HCT116 (cell line): ENCODE results near the gene BABAM2. TPM values are rescaled to one million over a fixed set of nuclear protein-coding genes. Genes with fewer than 3 reads are reported as not detected.

Experiments used
- ATAC-seq: fragments of 200-7000 bp; cut with Tn5 transposase; 2 replicates; pipeline ENCODE4 v1.9.1; 2020; ENCODE audit warnings: mild to moderate bottlenecking, moderate library complexity
- BruUV-seq: library from RNA; stranded (reverse); fragments of 400-500 nt; replicated peaks from 2 replicates; lab custom pipeline; 2021; lab: Mats Ljungman, UMichigan
- CTCF ChIA-PET: fragments of 300-600 bp; sonication (Branson Sonifier 250); formaldehyde crosslinking; loops from one replicate; lab custom pipeline; 2021; ENCODE audit warnings: antibody characterized with exemption; lab: Charles Lee
- POLR2A ChIA-PET: fragments of 300-600, 350-600 bp; sonication (Branson Sonifier 250); formaldehyde crosslinking; loops from one replicate; lab custom pipeline; 2021; ENCODE audit warnings: antibody characterized with exemption; lab: Charles Lee
- RAD21 ChIA-PET, 2 experiments: fragments of 300-600 bp; sonication (Branson Sonifier 250); formaldehyde crosslinking; loops; one replicate each; lab custom pipeline; 2023; ENCODE audit warnings: low total read pairs in 2 of 2; ENCODE audit not compliant: uncharacterized antibody in 2 of 2, unreplicated experiment in 2 of 2, low non-redundant PET in 1 of 2; lab: Charles Lee
- DNase-seq: peaks from one replicate; pipeline ENCODE4 v3.0.0-alpha.2; 2010; ENCODE audit warnings: low read depth, low spot score
- H2AFZ ChIP-seq: fragments of 200-600 bp; shearing (Covaris generic), sonication (generic); 2 replicates; pipeline ENCODE4 v1.6.1; 2017; ENCODE audit warnings: low read depth, mixed run types, mixed read lengths, antibody characterized with exemption, low read length; ENCODE audit not compliant: poor library complexity, severe bottlenecking
- H3K27ac ChIP-seq: 2 replicates; pipeline ENCODE4 v1.5.1; 2012; ENCODE audit warnings: low read depth, low read length
- H3K27me3 ChIP-seq: fragments of 200-600 bp; sonication (generic); 2 replicates; pipeline ENCODE4 v1.6.1; 2016; ENCODE audit warnings: mixed run types, low read length, mixed read lengths; ENCODE audit not compliant: insufficient read depth
- H3K36me3 ChIP-seq, 2 experiments: fragments of 200-500 bp in 1 of 2; fragments of 200-600 bp in 1 of 2; sonication (Bioruptor generic) in 1 of 2; sonication (generic) in 1 of 2; 2 replicates each; pipeline versions ENCODE4 v1.5.1 to v1.6.1; 2014 to 2016; ENCODE audit warnings: low read length in 2 of 2, inconsistent platforms in 1 of 2, mixed read lengths in 1 of 2, mixed run types in 1 of 2; ENCODE audit not compliant: insufficient read depth in 2 of 2, control insufficient read depth in 1 of 2
- H3K4me1 ChIP-seq, 2 experiments: fragments of 200-600 bp in 1 of 2; sonication (generic) in 1 of 2; 2 replicates each; pipeline versions ENCODE4 v1.5.1 to v1.6.1; 2012 to 2017; ENCODE audit warnings: low read length in 2 of 2, inconsistent platforms in 1 of 2, mild to moderate bottlenecking in 1 of 2, mixed read lengths in 1 of 2, mixed run types in 1 of 2, moderate library complexity in 1 of 2; ENCODE audit not compliant: insufficient read depth in 2 of 2, control insufficient read depth in 1 of 2
- H3K4me2 ChIP-seq: fragments of 200-600 bp; sonication (generic); 2 replicates; pipeline ENCODE4 v1.6.1; 2017; ENCODE audit warnings: mixed run types, low read length, mixed read lengths
- H3K4me3 ChIP-seq, 2 experiments: fragments of 200-600 bp in 1 of 2; sonication (generic) in 1 of 2; replicated peaks in 1 of 2; 2 replicates each; pipeline ENCODE4 v1.5.1; 2011 to 2016; ENCODE audit warnings: low read length in 2 of 2, control low read depth in 1 of 2, low read depth in 1 of 2, mild to moderate bottlenecking in 1 of 2, mixed read lengths in 1 of 2, mixed run types in 1 of 2
- H3K79me2 ChIP-seq: fragments of 200-600 bp; sonication (generic); 2 replicates; pipeline ENCODE4 v1.6.1; 2017; ENCODE audit warnings: mild to moderate bottlenecking, mixed run types, low read length, moderate library complexity, mixed read lengths; ENCODE audit not compliant: insufficient read depth
- H3K9ac ChIP-seq: fragments of 200-600 bp; sonication (generic); 2 replicates; pipeline ENCODE4 v1.6.1; 2016; ENCODE audit warnings: low read length, mixed read lengths
- H3K9me2 ChIP-seq: fragments of 200-600 bp; sonication (generic), shearing (Covaris generic); 2 replicates; pipeline ENCODE4 v1.6.1; 2017; ENCODE audit warnings: mixed run types, mild to moderate bottlenecking, moderate library complexity; ENCODE audit not compliant: insufficient read depth
- H3K9me3 ChIP-seq, 2 experiments: fragments of 200-500 bp in 1 of 2; fragments of 200-600 bp in 1 of 2; sonication (Bioruptor generic) in 1 of 2; sonication (generic) in 1 of 2; 2 replicates each; pipeline ENCODE4 v1.6.1; 2014 to 2017; ENCODE audit warnings: low read length in 2 of 2, mixed read lengths in 2 of 2, inconsistent platforms in 1 of 2, low read depth in 1 of 2, mild to moderate bottlenecking in 1 of 2, mixed run types in 1 of 2, moderate library complexity in 1 of 2; ENCODE audit not compliant: control insufficient read depth in 1 of 2, insufficient read depth in 1 of 2
- H4K20me1 ChIP-seq: fragments of 200-600 bp; sonication (generic), shearing (Covaris generic); 2 replicates; pipeline ENCODE4 v1.6.1; 2017; ENCODE audit warnings: mixed run types, mild to moderate bottlenecking, moderate library complexity; ENCODE audit not compliant: insufficient read depth
- CBX3 ChIP-seq: IDR thresholded peaks from 2 replicates; pipeline ENCODE4 v1.6.1; 2012; ENCODE audit warnings: low read depth
- ELF1 ChIP-seq: IDR thresholded peaks from 2 replicates; pipeline ENCODE4 v1.6.1; 2012; ENCODE audit warnings: low read depth, borderline replicate concordance
- EZH2phosphoT487 ChIP-seq: fragments of 200-600 bp; IDR thresholded peaks from 2 replicates; pipeline ENCODE4 v1.6.1; 2018; ENCODE audit warnings: antibody characterized with exemption, borderline replicate concordance
- FOSL1 ChIP-seq: IDR thresholded peaks from 2 replicates; pipeline ENCODE4 v1.6.1; 2012; ENCODE audit warnings: low read depth
- POLR2A ChIP-seq: IDR thresholded peaks from 2 replicates; pipeline ENCODE4 v1.7.0; 2011; ENCODE audit warnings: borderline replicate concordance; ENCODE audit not compliant: insufficient read depth, insufficient read length; ENCODE audit errors: extremely low read depth
- RAD21 ChIP-seq: IDR thresholded peaks from 2 replicates; pipeline ENCODE4 v1.6.1; 2012; ENCODE audit warnings: low read depth, mild to moderate bottlenecking
- SP1 ChIP-seq: IDR thresholded peaks from 2 replicates; pipeline ENCODE4 v1.6.1; 2012; ENCODE audit warnings: low read depth
- SRF ChIP-seq: IDR thresholded peaks from 2 replicates; pipeline ENCODE4 v1.6.1; 2012; ENCODE audit warnings: low read depth
- YY1 ChIP-seq: IDR thresholded peaks from 2 replicates; pipeline ENCODE4 v1.6.1; 2011; ENCODE audit warnings: low read length, low read depth, moderate library complexity, mild to moderate bottlenecking; ENCODE audit not compliant: insufficient replicate concordance; ENCODE audit errors: extremely low read depth
- ZBTB33 ChIP-seq: IDR thresholded peaks from 2 replicates; pipeline ENCODE4 v1.6.1; 2011; ENCODE audit warnings: mild to moderate bottlenecking, low read length, moderate library complexity; ENCODE audit not compliant: insufficient replicate concordance; ENCODE audit errors: extremely low read depth
- intact Hi-C: fragments of 100-400 bp; cut with micrococcal nuclease; formaldehyde crosslinking; loops from 2 replicates; pipeline ENCODE4 v1.10.0; 2022
- total RNA-seq: library from RNA; stranded (reverse); gene quantifications from one replicate; pipeline ENCODE4 v1.2.1, GENCODE V29; 2021; ENCODE audit not compliant: unreplicated experiment
- TF ChIP-seq, protein P1 (sequence below): IDR thresholded peaks from 2 replicates; pipeline ENCODE4 v1.6.1; 2012; ENCODE audit warnings: low read depth

Gene BABAM2
- total RNA-seq, 1 experiment from 2014 or later, result 23.8 TPM

DNA sequence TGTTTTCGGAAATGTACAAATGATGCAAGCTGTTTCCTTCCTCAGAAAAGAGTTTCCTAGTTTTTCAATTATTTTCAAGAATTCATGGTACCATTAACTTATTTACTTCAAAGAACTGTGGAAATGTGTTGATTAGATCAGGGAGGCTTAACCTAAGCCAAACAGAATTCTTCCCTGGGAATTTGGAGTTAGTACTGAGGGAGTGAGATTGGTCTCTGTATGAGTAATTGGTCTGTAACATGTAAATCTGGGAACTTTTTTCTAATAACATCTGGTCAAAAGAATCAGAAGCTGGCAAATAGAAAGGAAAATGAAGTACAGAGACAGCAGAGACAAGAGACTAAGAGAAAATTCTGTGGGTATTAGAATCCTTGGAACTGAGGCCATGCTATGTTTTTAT lies 145.8 kb downstream of the BABAM2 start:
- ChIA-PET RAD21 (no interaction called here), CTCF (no interaction called here), POLR2A (no interaction called here)
- intact Hi-C loops, result no loop called here
- H3K4me1 ChIP-seq, result no peaks in the 10 kb centered on the region
- no peaks in the 10 kb centered on the region for H3K9me3 ChIP-seq
- no peaks in the 10 kb centered on the region for H4K20me1 ChIP-seq
- H3K4me2 ChIP-seq, result no peak overlapping the region
- H3K4me3 ChIP-seq, result no peak overlapping the region
- TF ChIP-seq, protein P1, sequence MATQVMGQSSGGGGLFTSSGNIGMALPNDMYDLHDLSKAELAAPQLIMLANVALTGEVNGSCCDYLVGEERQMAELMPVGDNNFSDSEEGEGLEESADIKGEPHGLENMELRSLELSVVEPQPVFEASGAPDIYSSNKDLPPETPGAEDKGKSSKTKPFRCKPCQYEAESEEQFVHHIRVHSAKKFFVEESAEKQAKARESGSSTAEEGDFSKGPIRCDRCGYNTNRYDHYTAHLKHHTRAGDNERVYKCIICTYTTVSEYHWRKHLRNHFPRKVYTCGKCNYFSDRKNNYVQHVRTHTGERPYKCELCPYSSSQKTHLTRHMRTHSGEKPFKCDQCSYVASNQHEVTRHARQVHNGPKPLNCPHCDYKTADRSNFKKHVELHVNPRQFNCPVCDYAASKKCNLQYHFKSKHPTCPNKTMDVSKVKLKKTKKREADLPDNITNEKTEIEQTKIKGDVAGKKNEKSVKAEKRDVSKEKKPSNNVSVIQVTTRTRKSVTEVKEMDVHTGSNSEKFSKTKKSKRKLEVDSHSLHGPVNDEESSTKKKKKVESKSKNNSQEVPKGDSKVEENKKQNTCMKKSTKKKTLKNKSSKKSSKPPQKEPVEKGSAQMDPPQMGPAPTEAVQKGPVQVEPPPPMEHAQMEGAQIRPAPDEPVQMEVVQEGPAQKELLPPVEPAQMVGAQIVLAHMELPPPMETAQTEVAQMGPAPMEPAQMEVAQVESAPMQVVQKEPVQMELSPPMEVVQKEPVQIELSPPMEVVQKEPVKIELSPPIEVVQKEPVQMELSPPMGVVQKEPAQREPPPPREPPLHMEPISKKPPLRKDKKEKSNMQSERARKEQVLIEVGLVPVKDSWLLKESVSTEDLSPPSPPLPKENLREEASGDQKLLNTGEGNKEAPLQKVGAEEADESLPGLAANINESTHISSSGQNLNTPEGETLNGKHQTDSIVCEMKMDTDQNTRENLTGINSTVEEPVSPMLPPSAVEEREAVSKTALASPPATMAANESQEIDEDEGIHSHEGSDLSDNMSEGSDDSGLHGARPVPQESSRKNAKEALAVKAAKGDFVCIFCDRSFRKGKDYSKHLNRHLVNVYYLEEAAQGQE, result no peak
- TF ChIP-seq EZH2phosphoT487 (no peak), ELF1 (no peak), YY1 (no peak), POLR2A (no peak), SP1 (no peak), ZBTB33 (no peak), SRF (no peak), RAD21 (no peak), CBX3 (no peak), FOSL1 (no peak)
- DNase-seq (no peak), ATAC-seq (no peak)
- BruUV-seq, result no TSS peak
- no peaks in the 10 kb centered on the region for H3K36me3 ChIP-seq
- H3K79me2 ChIP-seq, result no peaks in the 10 kb centered on the region
- H3K9ac ChIP-seq, result no peak overlapping the region
- no peaks in the 10 kb centered on the region for H3K27me3 ChIP-seq
- H3K9me2 ChIP-seq, result no peaks in the 10 kb centered on the region
- H2AFZ ChIP-seq, result no peak overlapping the region
- H3K27ac ChIP-seq, result no peak overlapping the region
